ENCODE data around the gene SPATC1L.

The SPATC1L gene

DNA sequence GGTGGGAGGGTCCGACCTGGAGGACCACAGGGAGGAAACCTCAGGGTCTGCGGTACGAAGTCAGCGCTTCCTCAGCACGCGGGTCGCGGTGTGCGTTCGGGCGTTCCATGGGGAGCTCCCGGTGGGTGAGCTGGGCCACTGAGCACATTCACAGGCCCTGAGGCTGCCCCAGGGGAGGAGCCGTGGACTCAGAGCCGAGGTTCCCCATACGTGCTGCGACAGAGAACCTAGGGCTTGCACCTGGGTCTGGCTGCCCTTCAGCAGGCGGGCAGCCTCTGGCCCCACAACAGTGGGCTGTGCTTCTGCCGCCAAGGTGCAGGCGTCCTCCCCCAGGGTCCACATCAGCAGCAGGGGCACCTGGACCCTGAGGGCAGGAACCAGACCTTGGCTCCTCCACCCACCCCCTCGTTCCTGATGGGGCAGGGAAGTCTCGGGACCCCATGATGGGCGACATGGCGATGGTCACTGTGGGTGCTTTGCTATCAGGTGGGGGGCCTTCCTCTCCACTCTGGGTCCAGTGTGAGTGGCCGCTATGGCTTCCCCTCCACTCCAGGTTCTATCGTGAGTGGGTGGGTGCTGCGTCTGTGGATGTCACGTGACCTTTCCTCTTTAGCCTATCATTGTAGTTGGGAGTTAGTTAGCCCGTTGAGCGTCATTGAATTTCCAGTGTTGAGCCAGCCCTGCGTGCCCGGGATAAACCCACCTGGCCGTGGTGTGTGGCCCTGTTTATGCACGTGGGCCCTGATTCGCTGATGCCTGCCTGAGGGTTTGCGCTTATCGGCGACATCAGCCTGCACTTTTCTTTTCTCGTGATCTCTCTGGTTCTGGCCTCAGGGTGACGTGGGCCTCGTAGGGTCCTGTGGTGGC lies 56.8 kb downstream of the SPATC1L start:
- DNase-seq (ENCODE audit: extremely low spot score) = no peak
- POLR2A ChIA-PET = no interaction called here
- TF ChIP-seq FOXA1 (IDR thresholded peaks at IDR 0.05) (no peak), NFRKB (IDR thresholded peaks at IDR 0.05) (no peak), FOXK2 (IDR thresholded peaks at IDR 0.05) (no peak), ARNT (IDR thresholded peaks at IDR 0.05) (no peak), ELF4 (IDR thresholded peaks at IDR 0.05) (no peak), CTBP1 (IDR thresholded peaks at IDR 0.05; ENCODE audit: borderline replicate concordance) (no peak)
- CTCF ChIA-PET = interaction anchor here (1.4 kb wide), 1 partner anchor 16 kb away, joined by 4 read pairs; no protein-coding TSS in a partner anchor

DNA sequence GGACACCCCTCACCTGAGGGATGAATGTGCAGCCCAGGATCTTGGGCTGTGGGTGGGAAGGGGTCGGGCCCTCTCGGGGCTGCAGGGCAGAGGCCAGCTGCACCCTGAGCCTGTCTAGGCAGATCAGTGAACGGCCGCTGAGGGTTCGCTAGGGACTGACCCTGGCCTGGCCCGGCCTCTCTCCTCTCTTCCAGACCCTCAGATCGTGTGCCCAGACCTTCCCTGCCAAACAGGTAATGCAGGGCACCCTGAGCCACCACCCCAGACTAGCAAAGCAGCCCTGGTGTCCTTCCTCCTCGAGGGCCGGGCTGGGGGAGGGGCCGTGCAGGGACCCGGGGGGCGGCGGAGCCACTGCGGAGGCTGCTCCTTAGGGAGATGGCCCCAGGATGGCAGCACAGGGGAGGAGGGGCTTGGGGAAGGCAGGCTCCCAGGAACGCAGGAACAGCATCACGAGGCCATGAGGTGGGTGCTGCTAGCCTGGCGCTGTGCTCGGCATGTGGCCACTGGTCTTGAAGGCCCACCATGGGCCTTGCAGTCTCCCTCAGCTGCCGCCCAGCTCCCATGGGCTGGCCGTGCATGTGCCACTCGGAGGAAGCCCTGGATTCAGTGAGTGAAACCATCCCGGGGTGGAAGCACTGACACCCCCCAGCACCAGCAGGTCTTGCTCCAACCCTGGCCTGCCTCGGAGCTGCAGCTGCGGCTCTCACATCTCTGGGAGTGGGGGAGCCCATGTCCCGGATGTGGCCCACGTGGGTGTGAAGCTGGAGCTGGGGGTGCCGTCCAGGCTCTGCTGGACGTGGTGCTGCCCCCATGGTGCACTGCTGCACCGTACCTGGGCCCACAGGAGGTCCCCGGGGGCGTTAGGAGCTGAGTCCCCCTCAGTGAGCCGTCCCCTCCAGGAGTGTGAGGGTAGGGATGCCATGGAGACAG lies 57.7 kb downstream of the SPATC1L start:
- CTCF ChIA-PET = interaction anchor here (1.4 kb wide), 1 partner anchor 17 kb away, joined by 4 read pairs; no protein-coding TSS in a partner anchor
- TF ChIP-seq ARNT (IDR thresholded peaks at IDR 0.05) (no peak), TARDBP (IDR thresholded peaks at IDR 0.05) (no peak), FOXA1 (IDR thresholded peaks at IDR 0.05) (no peak), FOXK2 (IDR thresholded peaks at IDR 0.05) (no peak), BHLHE40 (IDR thresholded peaks at IDR 0.05; ENCODE audit: borderline replicate concordance) (no peak), L3MBTL2 (conservative IDR thresholded peaks at IDR 0.05) (no peak), FOXM1 (IDR thresholded peaks at IDR 0.05; ENCODE audit: borderline replicate concordance) (no peak), NFRKB (IDR thresholded peaks at IDR 0.05) (no peak), CTBP1 (IDR thresholded peaks at IDR 0.05; ENCODE audit: borderline replicate concordance) (no peak)
- POLR2A ChIA-PET = no interaction called here
- DNase-seq (ENCODE audit: extremely low spot score) = no peak

DNA sequence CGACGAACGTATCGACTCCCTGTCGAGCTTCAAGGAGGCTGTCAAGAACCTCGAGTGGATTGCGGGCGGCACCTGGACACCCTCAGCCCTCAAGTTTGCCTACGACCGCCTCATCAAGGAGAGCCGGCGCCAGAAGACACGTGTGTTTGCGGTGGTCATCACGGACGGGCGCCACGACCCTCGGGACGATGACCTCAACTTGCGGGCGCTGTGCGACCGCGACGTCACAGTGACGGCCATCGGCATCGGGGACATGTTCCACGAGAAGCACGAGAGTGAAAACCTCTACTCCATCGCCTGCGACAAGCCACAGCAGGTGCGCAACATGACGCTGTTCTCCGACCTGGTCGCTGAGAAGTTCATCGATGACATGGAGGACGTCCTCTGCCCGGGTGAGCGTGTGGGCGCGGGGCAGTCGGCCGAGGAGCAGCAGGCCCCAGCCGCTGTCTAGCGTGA lies 58.4 kb downstream of the SPATC1L start:
- DNase-seq (ENCODE audit: extremely low spot score) = no peak
- TF ChIP-seq FOXM1 (IDR thresholded peaks at IDR 0.05; ENCODE audit: borderline replicate concordance) (no peak), SUZ12 (IDR thresholded peaks at IDR 0.05) (no peak), ELF4 (IDR thresholded peaks at IDR 0.05) (no peak)
- TF ChIP-seq, protein P1, sequence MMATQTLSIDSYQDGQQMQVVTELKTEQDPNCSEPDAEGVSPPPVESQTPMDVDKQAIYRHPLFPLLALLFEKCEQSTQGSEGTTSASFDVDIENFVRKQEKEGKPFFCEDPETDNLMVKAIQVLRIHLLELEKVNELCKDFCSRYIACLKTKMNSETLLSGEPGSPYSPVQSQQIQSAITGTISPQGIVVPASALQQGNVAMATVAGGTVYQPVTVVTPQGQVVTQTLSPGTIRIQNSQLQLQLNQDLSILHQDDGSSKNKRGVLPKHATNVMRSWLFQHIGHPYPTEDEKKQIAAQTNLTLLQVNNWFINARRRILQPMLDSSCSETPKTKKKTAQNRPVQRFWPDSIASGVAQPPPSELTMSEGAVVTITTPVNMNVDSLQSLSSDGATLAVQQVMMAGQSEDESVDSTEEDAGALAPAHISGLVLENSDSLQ (IDR thresholded peaks at IDR 0.05) = no peak
- ChIA-PET POLR2A (no interaction called here), CTCF (no interaction called here)

DNA sequence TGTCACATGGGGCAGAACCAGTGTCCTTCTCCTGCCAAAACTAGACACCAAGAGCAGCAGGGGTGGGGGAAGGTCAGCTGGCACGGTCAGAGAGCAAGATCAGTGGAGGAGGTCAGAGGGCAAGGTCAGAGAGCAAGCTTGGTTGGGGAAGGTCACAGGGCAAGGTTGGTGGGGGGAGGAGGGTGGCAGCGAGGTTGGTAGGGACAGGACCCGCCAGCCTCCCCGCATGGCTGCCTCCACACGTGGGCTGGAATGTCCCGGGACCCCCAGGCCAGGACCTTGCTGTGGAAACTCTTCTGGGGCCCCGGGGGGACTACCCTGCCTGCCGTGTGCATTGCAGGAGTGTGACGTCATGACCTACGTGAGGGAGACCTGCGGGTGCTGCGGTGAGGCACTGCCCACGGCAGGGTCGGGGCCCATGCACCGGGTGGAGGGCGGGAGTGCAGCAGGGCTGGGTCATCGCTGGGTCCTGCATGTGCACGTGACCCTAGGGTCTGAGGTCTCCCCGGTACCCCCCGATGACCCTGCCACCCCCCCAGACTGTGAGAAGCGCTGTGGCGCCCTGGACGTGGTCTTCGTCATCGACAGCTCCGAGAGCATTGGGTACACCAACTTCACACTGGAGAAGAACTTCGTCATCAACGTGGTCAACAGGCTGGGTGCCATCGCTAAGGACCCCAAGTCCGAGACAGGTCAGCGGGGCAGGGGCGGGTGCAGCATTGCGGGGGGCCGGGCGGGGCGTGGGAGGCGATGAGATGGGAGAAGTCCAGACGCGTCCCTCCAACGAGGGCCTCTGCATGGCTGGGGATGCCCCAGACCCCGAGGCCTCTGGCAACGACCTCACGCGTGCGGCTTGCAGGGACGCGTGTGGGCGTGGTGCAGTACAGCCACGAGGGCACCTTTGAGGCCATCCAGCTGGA lies 59.1 kb downstream of the SPATC1L start:
- CTCF ChIA-PET = no interaction called here
- DNase-seq (ENCODE audit: extremely low spot score) = no peak
- POLR2A ChIA-PET = no interaction called here
- TF ChIP-seq TARDBP (IDR thresholded peaks at IDR 0.05) (no peak), FOXM1 (IDR thresholded peaks at IDR 0.05; ENCODE audit: borderline replicate concordance) (no peak), SUZ12 (IDR thresholded peaks at IDR 0.05) (no peak), ZNF384 (IDR thresholded peaks at IDR 0.05) (no peak), FOXK2 (IDR thresholded peaks at IDR 0.05) (no peak), HDGF (IDR thresholded peaks at IDR 0.05; ENCODE audit: borderline replicate concordance) (no peak), ARNT (IDR thresholded peaks at IDR 0.05) (no peak), L3MBTL2 (conservative IDR thresholded peaks at IDR 0.05) (no peak), ELF4 (IDR thresholded peaks at IDR 0.05) (no peak), SP1 (IDR thresholded peaks at IDR 0.05) (no peak), LEF1 (IDR thresholded peaks at IDR 0.05; ENCODE audit: borderline replicate concordance) (no peak), NFRKB (IDR thresholded peaks at IDR 0.05) (no peak), FOXA1 (IDR thresholded peaks at IDR 0.05) (no peak), BHLHE40 (IDR thresholded peaks at IDR 0.05; ENCODE audit: borderline replicate concordance) (no peak), CTBP1 (IDR thresholded peaks at IDR 0.05; ENCODE audit: borderline replicate concordance) (no peak)
- TF ChIP-seq, protein P1 (IDR thresholded peaks at IDR 0.05) = no peak

DNA sequence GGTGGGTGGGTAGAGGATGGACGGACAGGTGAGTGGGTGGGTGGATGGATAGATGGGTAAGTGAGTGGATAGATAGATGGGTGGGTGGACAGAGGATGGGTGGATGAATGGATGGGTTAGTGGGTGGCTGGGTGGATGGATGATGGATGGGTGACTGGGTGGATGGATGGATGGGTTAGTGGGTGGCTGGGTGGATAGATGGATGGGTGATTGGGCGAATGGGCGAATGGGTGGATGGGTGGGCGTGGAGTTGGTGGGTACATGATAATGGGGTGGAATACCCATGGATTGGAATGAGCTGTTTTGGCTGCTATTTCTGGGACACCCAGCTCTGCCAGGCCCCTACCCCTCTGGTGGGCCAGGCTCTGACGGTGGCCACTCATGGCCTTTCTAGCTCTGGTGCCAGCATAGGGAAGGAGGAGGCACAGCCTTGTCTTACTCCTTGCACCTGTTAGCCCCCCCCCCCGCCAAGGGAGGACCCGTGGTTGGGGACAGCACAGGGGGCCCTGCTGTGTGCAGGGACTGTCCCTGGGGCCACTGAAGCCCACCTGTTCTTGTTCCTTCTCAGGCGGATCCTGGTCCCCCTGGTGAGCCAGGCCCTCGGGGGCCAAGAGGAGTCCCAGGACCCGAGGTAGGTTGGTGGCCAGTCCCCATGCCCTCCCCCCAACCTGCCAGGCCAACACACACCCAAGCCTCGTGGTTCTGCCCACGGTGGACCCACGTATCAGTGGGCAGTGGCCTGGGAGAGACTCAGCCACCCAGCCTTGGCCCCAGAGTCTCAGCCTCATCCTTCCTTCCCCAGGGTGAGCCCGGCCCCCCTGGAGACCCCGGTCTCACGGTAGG lies 60.0 kb downstream of the SPATC1L start:
- TF ChIP-seq CTBP1 (IDR thresholded peaks at IDR 0.05; ENCODE audit: borderline replicate concordance) (no peak), TARDBP (IDR thresholded peaks at IDR 0.05) (0 out of 2 replicates have a peak, but pooled peaks have one; percentile 25), SP1 (IDR thresholded peaks at IDR 0.05) (no peak), ZNF384 (IDR thresholded peaks at IDR 0.05) (no peak), HDGF (IDR thresholded peaks at IDR 0.05; ENCODE audit: borderline replicate concordance) (no peak)
- TF ChIP-seq, protein P1 (IDR thresholded peaks at IDR 0.05) = no peak
- ChIA-PET POLR2A (no interaction called here), CTCF (no interaction called here)
- no peak for DNase-seq (ENCODE audit: extremely low spot score)

Measured in HEK293T (cell line).